HUDEP-2 (cell line): ENCODE data around the gene UIMC1.

Experiments
- DNase-seq, 76 experiments: peaks; one replicate each; lab custom pipeline; 2025; ENCODE audit not compliant: unreplicated experiment in 76 of 76; lab: John Stamatoyannopoulos, UW

Gene UIMC1

DNA sequence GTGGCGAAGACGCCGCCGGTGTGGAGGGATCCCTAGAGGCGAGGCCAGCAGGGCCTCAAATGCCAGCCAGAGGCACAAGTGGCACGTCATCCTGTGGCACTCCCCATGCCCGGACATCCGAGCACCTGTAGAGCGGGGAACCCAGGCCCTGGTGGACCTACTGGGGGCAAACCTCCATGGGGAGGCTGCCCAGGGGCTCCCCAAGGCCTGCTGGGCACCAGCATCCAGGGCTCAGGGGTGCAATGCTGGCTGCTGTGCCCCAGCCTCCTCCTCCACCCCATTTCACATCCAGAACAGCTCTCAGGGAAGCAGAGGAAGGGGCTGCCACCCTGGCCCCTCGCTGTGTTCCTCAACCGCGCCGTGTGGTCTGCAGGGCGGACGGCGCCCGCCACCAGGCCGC lies 151.0 kb downstream of the UIMC1 start:
- no peak for DNase-seq
